GM06990 (cell line): ENCODE results near the gene TIMM21.

ENCODE experiments used
- DNase-seq: peaks from one replicate; pipeline ENCODE4 v3.0.0-alpha.2; 2011; ENCODE audit not compliant: insufficient read length; ENCODE audit errors: extremely low read depth
- H3K27me3 ChIP-seq: replicated peaks from 2 replicates; pipeline ENCODE4 v1.6.0; 2011; ENCODE audit warnings: low read length; ENCODE audit not compliant: control insufficient read depth, insufficient read depth
- H3K36me3 ChIP-seq: 2 replicates; pipeline ENCODE4 v1.5.1; 2011; ENCODE audit warnings: low read length; ENCODE audit not compliant: control insufficient read depth, insufficient read depth
- H3K4me3 ChIP-seq: replicated peaks from 2 replicates; pipeline ENCODE4 v1.5.1; 2011; ENCODE audit warnings: low read depth, mild to moderate bottlenecking, control low read depth, low read length
- TF ChIP-seq, protein P1 (sequence below): IDR thresholded peaks from 2 replicates; pipeline ENCODE4 v1.5.1; 2011; ENCODE audit warnings: low read length, control low read depth, mild to moderate bottlenecking, inconsistent platforms; ENCODE audit not compliant: insufficient read depth, poor library complexity, severe bottlenecking

TIMM21 gene

GRCh38 chr18:74128159-74128558, 20.2 kb upstream of the TIMM21 start:
- no peak for DNase-seq
- H3K36me3 ChIP-seq = no peaks in the 10 kb centered on the region
- no peak overlapping the region for H3K4me3 ChIP-seq
- no peaks in the 10 kb centered on the region for H3K27me3 ChIP-seq
- TF ChIP-seq, protein P1, sequence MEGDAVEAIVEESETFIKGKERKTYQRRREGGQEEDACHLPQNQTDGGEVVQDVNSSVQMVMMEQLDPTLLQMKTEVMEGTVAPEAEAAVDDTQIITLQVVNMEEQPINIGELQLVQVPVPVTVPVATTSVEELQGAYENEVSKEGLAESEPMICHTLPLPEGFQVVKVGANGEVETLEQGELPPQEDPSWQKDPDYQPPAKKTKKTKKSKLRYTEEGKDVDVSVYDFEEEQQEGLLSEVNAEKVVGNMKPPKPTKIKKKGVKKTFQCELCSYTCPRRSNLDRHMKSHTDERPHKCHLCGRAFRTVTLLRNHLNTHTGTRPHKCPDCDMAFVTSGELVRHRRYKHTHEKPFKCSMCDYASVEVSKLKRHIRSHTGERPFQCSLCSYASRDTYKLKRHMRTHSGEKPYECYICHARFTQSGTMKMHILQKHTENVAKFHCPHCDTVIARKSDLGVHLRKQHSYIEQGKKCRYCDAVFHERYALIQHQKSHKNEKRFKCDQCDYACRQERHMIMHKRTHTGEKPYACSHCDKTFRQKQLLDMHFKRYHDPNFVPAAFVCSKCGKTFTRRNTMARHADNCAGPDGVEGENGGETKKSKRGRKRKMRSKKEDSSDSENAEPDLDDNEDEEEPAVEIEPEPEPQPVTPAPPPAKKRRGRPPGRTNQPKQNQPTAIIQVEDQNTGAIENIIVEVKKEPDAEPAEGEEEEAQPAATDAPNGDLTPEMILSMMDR = no peak

- TF ChIP-seq, protein P1 = no peak
- Histone ChIP-seq H3K4me3 (no peak overlapping the region), H3K36me3 (no peaks in the 10 kb centered on the region), H3K27me3 (no peaks in the 10 kb centered on the region)
- DNase-seq = no peak
Observed at GRCh38 chr18:74131124-74131523, 17.2 kb upstream of the TIMM21 start.

- TF ChIP-seq, protein P1 = no peak
- no peaks in the 10 kb centered on the region for H3K27me3 ChIP-seq
- no peaks in the 10 kb centered on the region for H3K36me3 ChIP-seq
- no peak overlapping the region for H3K4me3 ChIP-seq
- DNase-seq = no peak
Observed at GRCh38 chr18:74132201-74132600, 16.1 kb upstream of the TIMM21 start.

DNA sequence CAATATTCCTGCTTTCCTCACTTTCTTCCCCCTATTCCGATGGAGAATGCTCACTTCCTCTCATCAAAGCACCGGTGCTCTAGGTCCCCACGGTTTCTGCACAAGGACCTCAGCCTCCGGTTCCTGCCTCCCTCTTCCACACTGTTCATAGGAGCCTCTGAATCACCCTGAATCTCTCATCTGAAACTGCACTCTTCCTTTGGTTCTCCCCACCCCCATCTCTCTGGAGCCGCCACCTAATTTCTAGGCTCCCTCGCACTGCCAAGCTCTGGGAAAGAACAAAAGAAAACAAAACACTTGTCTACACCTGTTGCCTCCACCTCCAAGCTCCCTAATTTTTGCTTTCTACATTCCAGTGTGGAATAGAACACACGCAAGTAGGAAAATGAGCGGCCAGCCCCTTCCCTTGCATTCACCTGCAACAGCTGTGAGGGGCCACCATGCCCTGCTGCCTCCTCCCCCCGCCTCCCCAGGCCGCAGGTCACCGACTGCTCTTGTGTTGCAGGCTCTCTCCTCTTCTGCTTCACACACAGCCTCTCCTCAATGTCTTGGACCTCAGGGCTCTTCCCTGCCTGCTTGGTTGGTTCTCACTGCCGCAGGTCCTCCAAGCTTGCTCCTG, 10.3 kb upstream of the TIMM21 start:
- TF ChIP-seq, protein P1 = no peak
- DNase-seq = no peak
- Histone ChIP-seq H3K27me3 (no peaks in the 10 kb centered on the region; the same call in 1 of the 2 replicates), H3K36me3 (no peaks in the 10 kb centered on the region), H3K4me3 (no peak overlapping the region)

DNA sequence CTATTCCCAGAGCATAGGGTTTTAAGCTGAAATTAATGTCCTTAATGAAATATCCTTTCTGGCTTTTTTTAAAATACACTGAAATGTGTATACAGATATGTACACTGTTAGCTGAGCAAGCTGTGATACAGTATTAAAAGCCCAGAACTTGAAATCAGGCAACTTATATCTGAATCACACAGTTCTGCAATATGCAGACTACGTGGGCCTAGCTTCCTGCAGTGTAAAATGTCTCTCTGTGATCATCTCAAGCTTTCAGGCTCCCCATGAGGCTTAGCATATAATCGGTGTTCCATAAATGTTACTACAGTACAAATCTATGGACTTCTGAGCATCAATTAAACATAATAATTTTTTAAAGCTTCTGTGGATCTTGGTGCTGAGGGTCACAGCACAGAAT, 8.9 kb upstream of the TIMM21 start:
- H3K4me3 ChIP-seq = no peak overlapping the region
- TF ChIP-seq, protein P1 = no peak
- no peaks in the 10 kb centered on the region for H3K36me3 ChIP-seq
- no peak for DNase-seq
- H3K27me3 ChIP-seq = no peaks in the 10 kb centered on the region; the same call in 1 of the 2 replicates

DNA sequence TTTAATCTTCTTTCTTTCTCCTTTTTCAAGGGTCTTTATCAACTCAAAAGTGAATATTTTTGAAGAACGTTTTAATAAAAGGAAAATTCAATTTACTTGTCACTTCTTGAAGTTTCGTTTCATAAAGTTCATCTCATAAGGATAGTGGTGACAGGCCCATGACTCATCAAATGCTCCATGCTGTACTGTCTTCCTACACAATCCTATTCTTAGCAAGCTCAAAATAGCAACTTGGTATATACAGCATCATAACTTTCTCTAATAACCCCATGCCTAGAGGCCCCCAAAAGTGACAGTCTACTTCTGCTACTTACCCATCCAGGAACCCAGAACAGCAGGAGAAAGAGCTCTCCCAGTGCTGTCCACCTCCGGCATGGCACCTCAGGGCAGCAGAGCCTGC, 8.4 kb upstream of the TIMM21 start:
- Histone ChIP-seq H3K36me3 (no peaks in the 10 kb centered on the region), H3K4me3 (no peak overlapping the region), H3K27me3 (no peaks in the 10 kb centered on the region; the same call in 1 of the 2 replicates)
- DNase-seq = no peak
- TF ChIP-seq, protein P1 = no peak
